ENCODE measurements around the gene NAE1.
"Not testable (repeated sequence)": the region's sequence is repeated elsewhere in the genome, so short reads cannot be mapped to it uniquely, and the experiment has no call there.

The NAE1 gene

GRCh38 chr16:66871840-66872239 lies 41.1 kb upstream of the NAE1 start:
- H3K4me3 ChIP-seq (ENCODE audit: low read depth, low read length), result no peak overlapping the region
- no peak for DNase-seq (ENCODE audit: low read depth)
- TF ChIP-seq, protein P1, sequence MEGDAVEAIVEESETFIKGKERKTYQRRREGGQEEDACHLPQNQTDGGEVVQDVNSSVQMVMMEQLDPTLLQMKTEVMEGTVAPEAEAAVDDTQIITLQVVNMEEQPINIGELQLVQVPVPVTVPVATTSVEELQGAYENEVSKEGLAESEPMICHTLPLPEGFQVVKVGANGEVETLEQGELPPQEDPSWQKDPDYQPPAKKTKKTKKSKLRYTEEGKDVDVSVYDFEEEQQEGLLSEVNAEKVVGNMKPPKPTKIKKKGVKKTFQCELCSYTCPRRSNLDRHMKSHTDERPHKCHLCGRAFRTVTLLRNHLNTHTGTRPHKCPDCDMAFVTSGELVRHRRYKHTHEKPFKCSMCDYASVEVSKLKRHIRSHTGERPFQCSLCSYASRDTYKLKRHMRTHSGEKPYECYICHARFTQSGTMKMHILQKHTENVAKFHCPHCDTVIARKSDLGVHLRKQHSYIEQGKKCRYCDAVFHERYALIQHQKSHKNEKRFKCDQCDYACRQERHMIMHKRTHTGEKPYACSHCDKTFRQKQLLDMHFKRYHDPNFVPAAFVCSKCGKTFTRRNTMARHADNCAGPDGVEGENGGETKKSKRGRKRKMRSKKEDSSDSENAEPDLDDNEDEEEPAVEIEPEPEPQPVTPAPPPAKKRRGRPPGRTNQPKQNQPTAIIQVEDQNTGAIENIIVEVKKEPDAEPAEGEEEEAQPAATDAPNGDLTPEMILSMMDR (IDR thresholded peaks at IDR 0.05; ENCODE audit: low read depth, low read length, missing control alignments), result no peak

DNA sequence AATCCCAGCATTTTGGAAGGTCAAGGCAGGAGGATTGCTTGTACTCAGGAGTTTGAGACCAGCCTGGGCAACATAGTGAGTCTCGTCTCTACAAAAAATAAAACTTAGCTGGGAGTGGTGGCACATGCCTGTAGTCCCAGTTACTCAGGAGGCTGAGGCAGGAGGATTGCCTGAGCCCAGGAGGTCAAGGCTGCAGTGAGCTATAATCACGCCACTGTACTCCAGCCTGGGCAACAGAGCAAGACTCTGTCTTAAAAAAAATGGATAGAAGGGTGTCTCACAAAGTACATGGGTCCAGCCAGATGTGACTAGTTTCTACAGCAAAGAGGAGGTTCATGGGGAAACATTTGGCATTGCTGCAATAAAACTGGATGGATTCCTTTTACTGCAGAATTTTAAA lies 40.6 kb upstream of the NAE1 start:
- not testable (repeated sequence) for H3K4me3 ChIP-seq (ENCODE audit: low read depth, low read length); DNase-seq (ENCODE audit: low read depth)

GRCh38 chr16:66869424-66869823 lies 38.6 kb upstream of the NAE1 start:
- no peak overlapping the region for H3K4me3 ChIP-seq (ENCODE audit: low read depth, low read length)
- DNase-seq (ENCODE audit: low read depth), result no peak
- TF ChIP-seq, protein P1 (IDR thresholded peaks at IDR 0.05; ENCODE audit: low read depth, low read length, missing control alignments), result no peak

GRCh38 chr16:66863707-66864106 lies 32.9 kb upstream of the NAE1 start:
- TF ChIP-seq, protein P1 (IDR thresholded peaks at IDR 0.05; ENCODE audit: low read depth, low read length, missing control alignments), result no peak
- no peak overlapping the region for H3K4me3 ChIP-seq (ENCODE audit: low read depth, low read length)
- no peak for DNase-seq (ENCODE audit: low read depth)

DNA sequence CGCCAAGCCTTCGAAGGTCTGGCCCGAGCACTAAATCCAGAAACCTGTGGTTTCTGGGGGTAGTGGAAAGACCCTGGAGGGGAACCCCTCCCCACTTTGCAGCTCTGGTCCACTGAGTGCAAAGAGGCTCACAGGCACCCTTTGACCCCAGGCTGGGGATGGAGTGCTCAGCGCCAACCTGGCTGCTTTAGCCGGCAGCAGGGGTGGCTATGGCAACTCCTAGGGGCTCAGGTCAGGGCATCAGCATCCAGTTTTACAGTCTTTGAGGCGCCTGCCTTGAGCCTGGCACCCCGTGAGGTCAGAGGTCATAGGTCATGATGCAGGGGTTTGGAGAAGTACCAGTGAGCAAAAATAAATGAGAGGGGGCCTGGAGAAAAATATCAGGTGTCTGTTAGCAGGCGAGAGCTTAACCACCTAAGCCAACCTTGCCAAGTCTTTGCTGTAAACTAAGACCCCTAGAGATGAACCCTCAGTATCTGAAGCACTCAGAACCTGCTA lies 31.3 kb upstream of the NAE1 start:
- no peak for DNase-seq (ENCODE audit: low read depth)
- TF ChIP-seq, protein P1 (IDR thresholded peaks at IDR 0.05; ENCODE audit: low read depth, low read length, missing control alignments), result no peak
- no peak overlapping the region for H3K4me3 ChIP-seq (ENCODE audit: low read depth, low read length)

GRCh38 chr16:66859397-66860068 lies 28.8 kb upstream of the NAE1 start:
- no peak overlapping the region for H3K4me3 ChIP-seq (ENCODE audit: low read depth, low read length)
- TF ChIP-seq, protein P1 (IDR thresholded peaks at IDR 0.05; ENCODE audit: low read depth, low read length, missing control alignments), result no peak
- DNase-seq (ENCODE audit: low read depth), result no peak

- no peak for DNase-seq (ENCODE audit: low read depth)
- H3K4me3 ChIP-seq (ENCODE audit: low read depth, low read length), result no peak overlapping the region
- TF ChIP-seq, protein P1 (IDR thresholded peaks at IDR 0.05; ENCODE audit: low read depth, low read length, missing control alignments), result no peak
Measured at GRCh38 chr16:66858740-66859396, 28.1 kb upstream of the NAE1 start.
